ENCODE results near the gene ZNF783.

DNA sequence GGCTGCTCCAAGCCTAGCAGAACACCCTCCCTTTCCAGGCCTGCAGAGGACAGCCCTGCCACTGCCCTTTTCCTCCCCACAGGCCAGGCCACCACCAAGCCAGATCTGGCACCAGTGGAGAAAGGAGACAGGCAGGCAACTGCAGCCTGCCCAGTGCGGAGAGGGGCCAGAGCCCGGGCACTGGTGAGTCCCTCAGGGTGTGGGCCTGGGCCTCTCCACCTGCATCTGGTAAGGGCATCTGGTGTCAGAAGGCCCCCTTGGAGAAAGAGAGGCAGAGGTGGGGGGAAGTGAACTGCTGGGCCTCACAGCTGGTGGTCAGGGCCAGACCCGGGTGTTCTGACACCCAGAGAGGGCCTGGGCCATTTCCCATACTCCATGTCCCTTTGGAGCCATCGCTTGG lies 27.9 kb downstream of the ZNF783 start:
- TF ChIP-seq, protein P1, sequence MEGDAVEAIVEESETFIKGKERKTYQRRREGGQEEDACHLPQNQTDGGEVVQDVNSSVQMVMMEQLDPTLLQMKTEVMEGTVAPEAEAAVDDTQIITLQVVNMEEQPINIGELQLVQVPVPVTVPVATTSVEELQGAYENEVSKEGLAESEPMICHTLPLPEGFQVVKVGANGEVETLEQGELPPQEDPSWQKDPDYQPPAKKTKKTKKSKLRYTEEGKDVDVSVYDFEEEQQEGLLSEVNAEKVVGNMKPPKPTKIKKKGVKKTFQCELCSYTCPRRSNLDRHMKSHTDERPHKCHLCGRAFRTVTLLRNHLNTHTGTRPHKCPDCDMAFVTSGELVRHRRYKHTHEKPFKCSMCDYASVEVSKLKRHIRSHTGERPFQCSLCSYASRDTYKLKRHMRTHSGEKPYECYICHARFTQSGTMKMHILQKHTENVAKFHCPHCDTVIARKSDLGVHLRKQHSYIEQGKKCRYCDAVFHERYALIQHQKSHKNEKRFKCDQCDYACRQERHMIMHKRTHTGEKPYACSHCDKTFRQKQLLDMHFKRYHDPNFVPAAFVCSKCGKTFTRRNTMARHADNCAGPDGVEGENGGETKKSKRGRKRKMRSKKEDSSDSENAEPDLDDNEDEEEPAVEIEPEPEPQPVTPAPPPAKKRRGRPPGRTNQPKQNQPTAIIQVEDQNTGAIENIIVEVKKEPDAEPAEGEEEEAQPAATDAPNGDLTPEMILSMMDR (IDR thresholded peaks at IDR 0.05; ENCODE audit: low read length), result no peak
- no peak for TF ChIP-seq EZH2 (IDR thresholded peaks at IDR 0.05; ENCODE audit: borderline replicate concordance, low read length)

Measured in OCI-LY1 (cell line).